HG02973 (cell line): ENCODE data around the gene TRAF2.
"Not testable (repeated sequence)": the region's sequence is repeated elsewhere in the genome, so short reads cannot be mapped to it uniquely, and the experiment has no call there.

Experiments
- ATAC-seq: cut with Tn5 transposase; IDR thresholded peaks from one replicate; pipeline ENCODE4 v1.9.1; 2021; ENCODE audit warnings: moderate library complexity; ENCODE audit not compliant: unreplicated experiment

Gene TRAF2

DNA sequence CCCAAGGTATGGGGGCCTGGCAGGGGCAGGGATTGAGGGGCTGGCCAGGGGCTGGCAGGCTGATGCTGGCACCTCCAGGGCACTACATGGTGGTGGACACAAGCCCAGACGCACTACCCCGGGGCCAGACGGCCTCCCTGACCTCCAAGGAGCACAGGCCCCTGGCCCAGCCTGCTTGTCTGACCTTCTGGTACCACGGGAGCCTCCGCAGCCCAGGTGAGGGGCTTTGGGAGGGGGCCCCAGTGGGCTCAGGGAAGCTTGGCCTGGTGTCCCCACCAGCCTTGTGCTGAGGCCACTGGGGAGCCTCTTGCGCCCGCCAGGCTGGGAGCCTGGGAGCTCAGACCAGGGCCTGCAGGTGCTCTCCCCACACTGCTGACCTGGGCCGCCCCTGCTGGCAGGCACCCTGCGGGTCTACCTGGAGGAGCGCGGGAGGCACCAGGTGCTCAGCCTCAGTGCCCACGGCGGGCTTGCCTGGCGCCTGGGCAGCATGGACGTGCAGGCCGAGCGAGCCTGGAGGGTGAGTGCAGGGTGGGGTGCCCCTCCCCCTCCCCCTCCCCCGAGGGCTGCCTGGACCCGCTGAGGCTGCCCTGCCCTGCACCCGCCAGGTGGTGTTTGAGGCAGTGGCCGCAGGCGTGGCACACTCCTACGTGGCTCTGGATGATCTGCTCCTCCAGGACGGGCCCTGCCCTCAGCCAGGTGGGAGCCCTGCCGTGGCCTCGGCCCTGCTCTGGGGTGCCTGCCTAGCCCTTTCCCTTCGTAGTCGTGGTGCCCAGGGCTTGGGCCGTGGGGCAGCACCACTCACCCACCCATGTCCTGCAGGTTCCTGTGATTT, 28.5 kb upstream of the TRAF2 start:
- no peak for ATAC-seq

DNA sequence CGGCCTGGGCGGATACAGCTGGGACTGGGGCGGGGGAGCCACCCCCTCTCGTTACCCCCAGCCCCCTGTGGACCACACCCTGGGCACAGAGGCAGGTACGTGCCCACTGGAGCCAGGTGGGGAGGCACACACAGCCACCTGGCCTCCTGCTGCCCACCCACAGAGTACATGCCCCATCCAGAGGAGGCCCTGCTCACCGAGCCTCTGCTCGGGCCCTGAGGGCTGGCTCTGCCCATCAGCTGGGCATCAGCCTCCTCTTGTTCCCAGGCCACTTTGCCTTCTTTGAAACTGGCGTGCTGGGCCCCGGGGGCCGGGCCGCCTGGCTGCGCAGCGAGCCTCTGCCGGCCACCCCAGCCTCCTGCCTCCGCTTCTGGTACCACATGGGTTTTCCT, 27.9 kb upstream of the TRAF2 start:
- ATAC-seq: no peak

DNA sequence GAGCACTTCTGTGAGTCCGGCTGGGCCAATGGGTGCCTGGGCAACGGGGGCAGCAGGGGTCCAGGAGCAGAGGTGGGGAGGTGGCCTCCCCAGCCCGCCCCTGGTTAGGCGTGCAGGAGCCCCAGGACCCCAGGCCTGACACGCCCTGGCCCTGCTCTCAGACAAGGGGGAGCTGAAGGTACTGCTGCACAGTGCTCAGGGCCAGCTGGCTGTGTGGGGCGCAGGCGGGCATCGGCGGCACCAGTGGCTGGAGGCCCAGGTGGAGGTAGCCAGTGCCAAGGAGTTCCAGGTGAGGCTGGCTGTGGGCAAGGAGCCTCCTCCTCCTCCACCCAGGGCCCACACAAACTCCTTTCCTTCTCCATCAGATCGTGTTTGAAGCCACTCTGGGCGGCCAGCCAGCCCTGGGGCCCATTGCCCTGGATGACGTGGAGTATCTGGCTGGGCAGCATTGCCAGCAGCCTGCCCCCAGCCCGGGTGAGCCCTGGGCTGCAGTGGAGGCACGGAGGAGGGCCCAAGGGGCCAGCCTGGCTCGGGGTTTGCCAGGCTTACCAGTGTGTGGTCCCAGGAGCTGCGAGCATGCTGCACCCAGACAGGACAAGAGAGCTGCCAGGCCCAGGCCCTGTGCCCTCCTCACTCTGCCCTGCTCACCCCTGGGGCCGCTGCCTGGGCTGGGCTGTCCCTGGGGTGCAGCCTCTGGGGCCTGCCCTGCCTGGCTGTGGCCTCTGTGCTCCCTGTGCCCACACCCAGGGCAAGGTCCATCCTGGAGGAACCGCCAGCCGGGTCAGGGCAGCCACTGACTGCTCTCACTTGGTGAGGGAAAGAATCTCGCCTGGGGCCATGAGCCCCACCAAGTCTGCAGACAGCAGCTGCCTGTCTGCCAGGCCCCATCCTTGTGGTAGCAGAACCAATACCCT, 27.2 kb upstream of the TRAF2 start:
- ATAC-seq: no peak

DNA sequence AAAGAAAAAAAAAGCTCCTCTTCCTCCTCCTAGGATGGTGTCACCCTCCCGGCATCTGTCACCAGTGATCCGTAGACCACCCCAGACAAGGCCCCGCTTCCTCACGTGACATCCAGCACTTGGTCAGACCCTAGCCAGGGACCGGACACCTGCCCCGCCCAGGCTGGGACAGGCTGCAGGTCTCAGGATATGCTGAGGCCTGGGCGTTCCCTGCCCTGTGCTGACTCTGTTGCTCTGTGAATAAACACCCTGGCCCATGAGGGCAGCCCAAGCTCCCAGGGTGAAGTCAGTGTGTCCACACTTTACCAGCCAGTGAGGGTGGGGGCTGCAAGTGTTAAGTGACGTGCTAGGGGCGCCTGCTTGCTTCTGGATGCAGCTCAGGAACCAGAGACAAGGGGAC, 25.8 kb upstream of the TRAF2 start:
- ATAC-seq: no peak

DNA sequence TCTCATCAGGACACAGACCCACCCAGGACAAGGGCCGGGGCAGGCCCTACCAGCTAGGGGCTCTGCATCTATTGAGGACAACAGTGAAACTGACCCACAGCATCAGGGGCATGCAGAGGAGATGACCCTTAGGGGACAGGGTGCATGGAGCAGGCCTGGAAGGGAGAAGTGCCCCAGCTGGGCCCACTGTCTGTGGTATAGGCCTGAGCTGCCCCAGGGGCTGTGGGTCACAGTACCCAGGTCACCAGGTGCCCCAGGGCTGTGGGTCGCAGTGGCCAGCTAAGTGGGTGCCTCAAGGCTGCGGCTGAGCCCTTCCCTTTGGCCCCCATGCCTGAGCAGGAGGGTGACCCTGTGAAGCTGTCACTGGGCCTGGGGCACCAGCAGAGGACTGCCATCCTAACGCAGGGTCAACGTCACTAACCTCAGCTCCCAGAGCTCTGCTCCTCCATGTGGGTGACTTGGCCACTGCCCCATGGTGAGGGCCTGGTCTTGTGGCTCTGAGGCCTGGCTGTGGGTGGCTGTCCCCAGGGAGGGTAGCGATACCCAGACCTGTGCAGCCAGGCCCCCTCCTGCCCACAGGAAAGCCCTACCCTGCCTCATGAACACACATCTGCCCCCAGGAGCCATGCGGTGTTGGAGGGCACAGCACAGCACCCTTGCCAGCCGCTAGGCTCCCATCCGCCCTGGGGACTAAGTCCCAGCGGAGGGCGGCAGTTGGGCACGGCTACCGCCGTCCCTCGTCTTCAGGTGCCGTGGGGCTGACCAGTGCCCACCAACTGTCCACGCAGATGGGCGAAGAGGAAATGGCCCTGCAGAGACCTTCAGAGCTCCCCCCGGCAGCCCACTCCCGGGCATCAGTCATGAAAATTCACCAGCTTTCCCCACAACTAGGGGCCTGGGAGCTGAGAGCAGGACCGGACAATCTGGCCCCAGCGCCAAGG, 25.1 kb upstream of the TRAF2 start:
- ATAC-seq: no peak

DNA sequence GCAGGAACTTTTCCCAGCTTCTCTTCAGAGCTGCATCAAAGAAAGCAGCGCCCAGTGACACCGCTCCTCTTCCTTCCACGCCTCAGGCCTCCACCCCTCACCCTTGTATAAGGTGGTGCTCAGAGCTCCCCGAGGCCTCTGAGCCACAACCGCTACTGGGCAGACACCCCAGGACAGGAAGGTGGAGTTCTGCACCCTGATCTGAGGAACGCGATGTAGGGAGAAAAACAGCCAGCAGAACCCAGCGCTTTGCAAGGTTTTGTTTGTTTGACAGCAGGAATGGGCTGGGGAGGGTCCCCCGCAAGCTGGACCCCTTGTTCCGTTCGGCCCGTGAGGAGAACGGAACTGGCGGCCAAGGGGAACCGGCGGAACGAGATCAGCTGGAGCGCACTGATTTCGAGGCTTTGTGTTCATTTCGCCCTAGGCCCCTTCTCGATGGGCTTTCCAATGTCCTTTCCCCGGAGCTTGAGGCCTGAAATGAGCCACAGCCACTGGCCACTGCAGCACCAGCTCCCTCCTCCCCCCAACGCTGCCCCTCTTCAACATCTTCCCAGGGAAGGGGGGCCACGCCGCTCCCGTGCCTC, 24.4 kb upstream of the TRAF2 start:
- ATAC-seq: no peak

DNA sequence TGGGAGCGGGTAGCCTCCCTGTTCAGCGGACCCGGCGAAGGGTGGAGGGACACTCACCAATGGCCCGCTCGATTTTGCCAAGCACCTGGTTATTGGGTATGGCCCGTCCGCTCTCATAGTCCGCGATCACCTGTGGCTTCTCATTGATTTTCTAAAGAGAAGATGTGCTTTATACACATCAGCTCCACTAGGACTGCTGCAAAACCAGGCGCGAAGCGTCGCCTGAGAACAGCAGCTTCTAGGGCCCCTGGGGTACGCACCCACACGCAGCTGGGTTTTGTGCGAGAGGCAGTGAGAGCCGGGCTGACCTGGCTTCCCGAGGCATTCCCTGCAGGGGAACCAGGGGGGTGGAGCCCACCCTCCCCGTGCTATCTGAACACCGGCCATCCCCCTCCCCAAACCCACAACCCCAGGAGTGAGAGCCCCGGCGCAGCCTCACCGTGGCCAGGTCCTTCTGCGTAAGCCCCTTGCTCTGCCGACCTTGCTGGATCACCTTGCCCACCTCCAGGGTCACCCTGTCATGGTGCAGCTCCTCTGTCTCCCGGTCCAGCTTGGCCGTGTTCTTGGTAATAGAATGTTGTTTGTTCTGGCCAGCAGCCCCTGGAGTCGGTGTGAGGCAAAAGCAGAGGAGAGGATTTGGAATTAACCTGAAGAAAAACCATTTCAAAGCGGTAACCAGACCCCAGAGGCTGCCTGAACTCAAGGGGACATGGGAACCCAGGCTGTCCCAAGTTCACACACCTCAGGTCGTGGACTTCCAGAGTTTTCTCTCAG, 23.3 kb upstream of the TRAF2 start:
- no peak for ATAC-seq

DNA sequence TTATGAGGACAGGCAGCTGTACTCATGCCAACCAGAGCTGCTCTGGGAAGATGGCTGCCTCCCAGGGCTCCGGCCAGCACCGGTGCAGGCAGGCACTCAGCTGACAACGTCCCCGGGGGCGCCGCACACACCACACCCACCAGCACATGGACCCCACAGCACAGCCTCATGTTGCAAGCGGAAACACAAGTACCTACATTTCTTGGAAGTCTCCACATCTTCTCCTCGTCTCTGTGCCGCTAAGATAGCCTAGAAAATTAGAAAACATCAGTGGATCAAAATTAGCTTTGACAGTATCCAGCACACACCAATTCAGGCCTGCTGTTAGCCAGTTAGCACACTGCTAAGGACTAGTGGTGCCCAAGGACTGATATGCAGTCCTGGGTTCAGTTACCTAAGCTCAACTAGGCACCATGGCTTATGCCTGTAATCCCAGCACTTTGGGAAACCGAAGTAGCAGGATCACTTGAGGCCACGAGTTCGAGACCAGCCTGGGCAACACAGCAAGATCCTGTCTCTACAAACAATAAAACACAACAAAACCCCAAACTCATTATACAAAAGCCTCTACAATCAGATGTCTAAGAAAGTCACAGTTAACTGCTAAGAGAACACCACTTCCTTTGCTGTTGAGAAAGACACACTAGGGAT, 22.6 kb upstream of the TRAF2 start:
- no peak for ATAC-seq

DNA sequence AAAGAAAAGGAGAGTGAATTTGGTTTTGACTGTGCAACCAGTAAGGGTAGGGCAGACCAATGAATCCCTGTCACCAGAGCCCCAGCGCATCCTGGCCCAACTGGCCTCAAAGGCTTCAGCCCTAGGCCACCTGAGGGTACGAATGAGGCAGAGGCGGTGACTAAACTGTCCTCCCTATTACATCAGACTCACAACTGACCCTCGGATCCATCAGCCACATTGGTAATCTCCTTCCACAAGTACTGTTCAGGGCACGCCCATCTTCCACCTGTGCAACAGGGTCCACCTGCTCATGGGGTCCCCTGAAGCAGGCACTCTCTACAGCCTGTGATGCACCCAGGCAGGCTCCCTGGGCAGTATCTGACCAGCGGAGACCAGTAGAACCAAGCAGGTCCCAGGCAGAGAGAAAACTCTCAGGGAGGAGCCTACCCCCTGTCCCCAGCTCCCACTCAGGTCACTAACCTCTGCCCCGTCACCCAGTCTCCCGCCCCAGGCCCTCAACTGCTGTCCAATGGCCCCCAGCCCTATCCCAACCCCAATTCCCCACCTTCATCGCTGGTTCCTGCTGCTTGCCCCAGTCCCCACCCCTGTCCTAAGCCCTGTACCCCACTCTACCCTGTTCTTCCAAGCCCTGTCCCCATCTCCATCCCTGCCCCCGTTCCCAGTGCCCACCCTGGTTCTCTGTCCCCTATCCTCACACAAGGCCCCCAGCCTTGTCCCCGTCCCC, 21.1 kb upstream of the TRAF2 start:
- ATAC-seq: no peak

DNA sequence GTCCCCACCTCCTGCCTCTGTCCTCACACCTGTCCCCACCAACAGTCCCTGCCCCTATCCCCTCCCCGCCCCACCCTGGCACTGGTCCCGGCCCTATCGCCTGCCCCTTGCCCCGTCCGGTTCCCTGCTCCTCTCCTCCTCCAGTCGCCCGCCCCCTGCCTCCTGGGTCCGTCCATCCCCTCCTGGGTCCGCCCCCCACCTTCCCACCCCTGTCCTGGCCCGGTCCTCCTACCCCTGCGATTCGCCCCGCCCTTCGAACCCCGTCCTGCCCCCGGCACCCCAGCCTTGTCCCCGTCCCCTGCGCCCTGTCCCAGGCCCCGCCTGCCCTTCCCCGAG, 20.6 kb upstream of the TRAF2 start:
- no peak for ATAC-seq

DNA sequence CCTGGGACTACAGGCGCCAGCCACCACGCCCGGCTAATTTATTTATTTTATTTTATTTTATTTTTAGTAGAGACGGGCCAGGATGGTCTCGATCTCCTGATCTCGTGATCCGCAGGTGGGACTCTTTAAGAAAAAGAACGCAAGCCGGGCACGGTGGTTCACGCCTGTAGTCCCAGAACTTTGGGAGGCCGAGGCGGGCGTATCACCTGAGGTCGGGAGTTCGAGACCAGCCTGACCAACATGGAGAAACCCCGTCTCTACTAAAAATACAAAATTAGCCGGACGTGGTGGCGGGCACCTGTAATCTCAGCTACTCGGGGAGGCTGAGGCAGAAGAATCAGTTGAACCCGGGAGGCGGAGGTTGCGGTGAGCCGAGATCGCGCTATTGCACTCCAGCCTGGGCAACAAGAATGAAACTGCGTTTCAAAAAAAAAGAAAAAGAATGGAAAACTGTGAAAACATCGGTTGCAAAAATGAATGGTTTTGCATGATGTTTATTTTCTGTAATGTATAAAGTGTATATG, 19.4 kb upstream of the TRAF2 start:
- not testable (repeated sequence) for ATAC-seq

DNA sequence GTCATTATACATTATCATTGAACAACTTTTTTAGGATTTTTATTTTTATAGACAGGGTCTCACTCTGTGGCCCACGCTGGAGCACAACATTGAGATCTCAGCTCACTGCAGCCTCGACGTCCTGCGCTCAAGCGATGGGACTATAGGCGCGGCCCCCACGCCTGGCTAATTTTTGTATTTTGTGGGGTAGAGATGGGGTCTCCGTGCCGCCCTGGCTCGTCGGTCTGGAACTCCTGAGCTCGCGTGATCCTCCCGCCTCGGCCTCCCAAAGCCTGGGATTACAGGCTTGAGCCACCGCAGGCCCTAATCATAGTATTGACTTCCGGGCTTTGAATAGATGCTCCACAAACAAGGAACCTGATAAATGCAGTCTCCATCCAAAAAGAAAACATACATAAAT, 18.8 kb upstream of the TRAF2 start:
- ATAC-seq: no peak

DNA sequence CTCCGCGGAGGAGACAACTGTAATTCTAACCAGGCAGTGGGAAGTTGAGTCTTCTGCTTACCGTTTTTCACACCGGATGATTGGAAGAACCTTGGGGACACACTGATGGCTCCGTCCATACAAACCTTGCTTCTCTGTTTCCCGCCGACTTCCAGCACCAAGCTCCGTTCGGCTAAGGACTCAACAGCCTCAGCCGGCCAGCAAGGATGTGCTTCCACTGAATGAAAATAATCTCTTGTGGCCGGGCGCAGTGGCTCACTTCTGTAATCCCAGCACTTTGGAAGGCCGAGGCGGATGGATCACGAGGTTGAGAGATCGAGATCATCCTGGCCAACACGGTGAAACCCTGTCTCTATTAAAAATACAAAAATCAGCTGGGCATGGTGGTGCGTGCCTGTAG, 18.4 kb upstream of the TRAF2 start:
- no peak for ATAC-seq

DNA sequence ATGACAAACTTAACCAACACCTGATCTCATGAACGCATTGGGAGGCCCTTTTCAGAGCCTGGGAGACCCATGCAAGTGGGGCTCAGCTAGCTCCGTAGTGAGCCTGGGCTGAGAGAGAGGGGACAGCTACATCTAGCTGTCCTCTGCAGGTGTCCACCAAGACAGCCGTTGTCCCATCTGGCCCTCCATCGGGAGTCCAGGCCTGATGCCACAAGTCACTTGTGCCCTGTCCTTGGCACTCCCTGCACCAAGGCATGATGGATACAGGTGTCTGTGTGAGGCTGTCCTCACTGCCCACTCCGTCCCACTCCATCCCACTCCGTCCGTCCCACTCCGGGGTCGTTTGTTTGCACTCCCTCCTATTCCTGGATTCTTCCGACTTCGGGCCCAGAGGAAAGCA, 17.7 kb upstream of the TRAF2 start:
- no peak for ATAC-seq

DNA sequence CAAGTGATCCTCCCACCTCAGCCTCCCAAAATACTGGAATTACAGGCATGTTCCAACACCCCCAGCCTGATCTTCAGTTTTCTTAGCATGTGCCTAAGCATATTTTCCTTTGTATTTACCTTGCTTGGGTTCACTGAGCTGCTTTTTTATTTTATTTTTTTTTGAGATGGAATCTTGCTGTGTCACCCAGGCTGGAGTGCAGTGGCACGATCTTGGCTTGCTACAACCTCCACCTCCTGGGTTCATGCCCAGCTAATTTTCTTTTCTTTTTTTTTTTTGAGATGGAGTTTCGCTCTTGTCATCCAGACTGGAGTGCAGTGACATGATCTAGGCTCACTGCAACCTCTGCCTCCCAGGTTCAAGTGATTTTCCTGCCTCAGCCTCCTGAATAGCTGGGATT, 16.7 kb upstream of the TRAF2 start:
- not testable (repeated sequence) for ATAC-seq

DNA sequence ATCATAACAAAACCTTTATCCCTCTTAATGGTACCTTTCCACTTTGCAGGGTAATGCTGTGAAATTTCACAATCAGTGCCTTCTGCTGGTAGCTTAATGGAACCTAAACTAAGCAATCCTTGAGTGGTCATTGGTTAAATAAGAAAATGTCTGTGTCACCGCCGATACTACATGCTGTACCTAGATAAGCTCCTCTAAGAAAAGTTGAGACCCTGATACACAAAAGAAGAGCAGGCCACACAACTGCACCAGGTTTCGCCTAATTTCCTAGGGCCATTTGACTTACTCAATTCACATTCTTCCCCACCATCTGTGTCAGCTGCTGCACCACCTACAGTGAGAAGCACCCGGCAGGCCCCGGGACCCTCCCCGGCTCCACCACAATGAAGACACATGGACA, 11.2 kb upstream of the TRAF2 start:
- no peak for ATAC-seq

DNA sequence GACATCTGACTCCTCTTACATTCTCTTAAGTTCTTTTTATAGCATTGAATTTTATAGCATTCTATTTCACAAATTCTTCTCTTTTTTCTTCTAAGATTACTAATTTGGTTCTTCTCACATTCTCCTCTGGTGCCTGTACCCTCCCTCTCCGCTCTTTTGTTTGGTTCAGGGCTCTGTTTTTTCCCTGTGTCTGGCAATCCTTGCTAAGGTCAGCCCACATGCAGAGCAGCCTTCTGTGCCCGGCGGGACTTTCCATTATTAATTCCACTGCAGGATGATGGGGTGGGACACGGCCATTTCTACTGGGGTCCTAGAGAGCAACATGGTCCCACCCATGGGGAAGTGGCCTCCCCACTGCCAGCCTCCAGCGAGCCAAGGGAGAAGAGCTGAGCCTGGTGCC, 9.8 kb upstream of the TRAF2 start:
- no peak for ATAC-seq

DNA sequence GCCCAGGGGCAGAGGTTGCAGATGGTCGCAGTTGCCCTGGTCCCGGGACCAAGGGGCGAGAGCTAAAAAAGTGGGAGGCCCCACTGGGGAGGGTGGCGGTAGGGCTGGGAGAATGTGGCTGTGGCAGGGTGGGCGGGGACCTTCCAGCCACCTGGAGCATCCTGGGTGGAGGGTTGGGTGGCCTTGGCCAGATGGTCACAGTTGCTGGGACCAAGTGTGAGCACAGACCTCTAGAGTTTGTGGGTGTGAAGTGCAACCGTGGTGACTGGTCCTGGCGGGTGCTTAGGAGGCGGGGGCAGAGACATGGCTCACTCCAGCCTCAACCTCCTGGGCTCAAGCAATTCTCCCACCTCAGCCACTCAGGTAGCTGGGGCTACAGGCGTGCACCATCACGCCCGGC, 5.7 kb upstream of the TRAF2 start:
- ATAC-seq: no peak

DNA sequence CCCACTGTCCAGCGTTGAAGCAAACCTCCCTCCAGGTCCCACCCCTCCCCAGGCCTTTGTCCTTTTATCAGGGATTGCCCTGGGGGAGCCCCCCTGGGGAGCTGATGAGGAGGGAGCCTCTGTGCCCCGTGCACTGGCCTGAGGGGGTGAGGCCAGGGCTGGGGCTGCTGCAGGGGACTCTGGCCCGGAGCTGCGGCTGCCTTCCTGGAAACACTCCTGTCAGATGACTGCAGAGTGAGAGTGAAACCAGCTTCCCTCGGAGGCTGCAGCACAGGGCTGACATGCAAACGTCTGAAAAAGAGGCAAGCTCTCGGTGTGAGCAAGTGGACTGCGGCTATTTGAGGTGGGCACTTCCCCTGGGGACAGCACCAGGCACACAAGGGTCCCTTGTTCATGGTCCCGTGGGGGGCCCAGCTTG, 4.6 kb upstream of the TRAF2 start:
- no peak for ATAC-seq
